Neural progenitor cell (in vitro differentiated cells): Measurements from ENCODE around the gene TBXA2R. TPM values are rescaled to one million over a fixed set of nuclear protein-coding genes. Genes with fewer than 3 reads are reported as not detected.

Experiments
- DNase-seq: peaks from one replicate; pipeline ENCODE4 v3.0.0-alpha.2; 2016; ENCODE audit warnings: low spot score
- H2AFZ ChIP-seq: fragments of 200-600 bp; sonication (generic); replicated peaks from 2 replicates; pipeline ENCODE4 v1.6.1; 2016; ENCODE audit warnings: antibody characterized with exemption
- H3F3A ChIP-seq: fragments of 200-600 bp; sonication (generic); 2 replicates; pipeline ENCODE4 v1.6.1; 2016; ENCODE audit warnings: antibody characterized with exemption, low read depth
- H3K27ac ChIP-seq: fragments of 200-600 bp; sonication (generic); 2 replicates; pipeline ENCODE4 v1.5.1; 2016; ENCODE audit warnings: mild to moderate bottlenecking
- H3K27me3 ChIP-seq: fragments of 200-600 bp; sonication (generic); 2 replicates; pipeline ENCODE4 v1.6.1; 2016; ENCODE audit warnings: mild to moderate bottlenecking, moderate library complexity
- H3K36me3 ChIP-seq: fragments of 200-600 bp; sonication (generic); 2 replicates; pipeline ENCODE4 v1.5.1; 2016
- H3K4me1 ChIP-seq: fragments of 200-600 bp; sonication (generic); 2 replicates; pipeline ENCODE4 v1.6.1; 2016; ENCODE audit warnings: mixed run types
- H3K4me2 ChIP-seq: fragments of 200-600 bp; sonication (generic); 2 replicates; pipeline ENCODE4 v1.6.1; 2016
- H3K4me3 ChIP-seq: fragments of 200-600 bp; sonication (generic); 2 replicates; pipeline ENCODE4 v1.5.1; 2016
- H3K79me2 ChIP-seq: fragments of 200-600 bp; sonication (generic); 2 replicates; pipeline ENCODE4 v1.6.1; 2016; ENCODE audit warnings: low read depth
- H3K9ac ChIP-seq: fragments of 200-600 bp; sonication (generic); 2 replicates; pipeline ENCODE4 v1.6.1; 2016
- H3K9me3 ChIP-seq: fragments of 200-600 bp; sonication (generic); 2 replicates; pipeline ENCODE4 v1.5.1; 2016; ENCODE audit warnings: low read depth
- H4K20me1 ChIP-seq: fragments of 200-600 bp; sonication (generic); 2 replicates; pipeline ENCODE4 v1.6.1; 2016; ENCODE audit warnings: low read depth
- H3K27ac Mint-ChIP-seq: 3 replicates; pipeline ENCODE4 v1.8.0; 2021; ENCODE audit warnings: mixed read lengths
- H3K27me3 Mint-ChIP-seq: 2 replicates; pipeline ENCODE4 v1.8.0; 2022; ENCODE audit warnings: low read depth, mild to moderate bottlenecking, inconsistent platforms, moderate library complexity, mixed read lengths; ENCODE audit not compliant: insufficient read depth
- H3K36me3 Mint-ChIP-seq: 3 replicates; pipeline ENCODE4 v1.8.0; 2021; ENCODE audit warnings: mixed read lengths
- H3K4me1 Mint-ChIP-seq: 3 replicates; pipeline ENCODE4 v1.8.0; 2021; ENCODE audit warnings: mixed read lengths
- H3K4me3 Mint-ChIP-seq: 3 replicates; pipeline ENCODE4 v1.8.0; 2021; ENCODE audit warnings: mild to moderate bottlenecking, moderate library complexity, mixed read lengths
- H3K9me3 Mint-ChIP-seq: 3 replicates; pipeline ENCODE4 v1.8.0; 2020; ENCODE audit warnings: mixed read lengths
- EZH2 ChIP-seq: fragments of 200-600 bp; sonication (generic); IDR thresholded peaks from 2 replicates; pipeline ENCODE4 v1.6.1; 2017; ENCODE audit warnings: antibody characterized with exemption, mild to moderate bottlenecking, moderate library complexity
- EZH2phosphoT487 ChIP-seq: fragments of 200-600 bp; sonication (generic); IDR thresholded peaks from 2 replicates; pipeline ENCODE4 v1.6.1; 2017; ENCODE audit warnings: antibody characterized with exemption
- total RNA-seq: library from RNA; depleted of rRNA; stranded (reverse); fragments of >200 nt; gene quantifications from 2 replicates; pipeline ENCODE4 v1.2.3, GENCODE V29; 2015; ENCODE audit warnings: low replicate concordance
- TF ChIP-seq, protein P1 (sequence below): fragments of 200-600 bp; sonication (generic); IDR thresholded peaks from 2 replicates; pipeline ENCODE4 v1.5.1; 2017; ENCODE audit warnings: antibody characterized with exemption, mild to moderate bottlenecking

The TBXA2R gene
- total RNA-seq, 1 donor from 2014 or later: not detected

DNA sequence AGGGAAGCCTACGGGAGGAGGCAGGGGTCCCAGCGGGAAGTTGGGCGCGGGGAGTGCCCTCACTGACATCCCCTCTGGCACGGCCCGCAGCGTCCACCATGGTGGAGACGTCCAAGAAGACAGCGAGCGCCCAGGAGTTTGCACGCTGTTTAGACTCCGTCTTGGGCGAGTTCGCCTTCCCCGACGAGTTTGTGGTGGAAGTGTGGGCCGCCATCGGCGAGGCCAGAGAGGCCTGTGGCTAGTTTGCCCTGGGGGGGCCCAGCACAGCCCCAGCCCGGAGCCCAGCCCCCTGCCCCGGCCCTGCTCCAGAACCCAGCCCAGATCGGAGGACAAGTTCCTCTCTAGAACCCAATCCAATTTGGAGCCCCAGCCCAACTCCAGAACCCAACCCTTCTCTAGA, 16.7 kb downstream of the TBXA2R start:
- Mint-ChIP-seq H3K27me3 (peaks cover 24% of the 10 kb centered on the region), H3K27ac (no peak overlapping the region), H3K36me3 (no peaks in the 10 kb centered on the region), H3K9me3 (peaks cover 9% of the 10 kb centered on the region), H3K4me3 (peak overlapping the region; percentile 21), H3K4me1 (no peaks in the 10 kb centered on the region)
- Histone ChIP-seq H2AFZ (no peak overlapping the region), H4K20me1 (no peaks in the 10 kb centered on the region), H3K9me3 (no peaks in the 10 kb centered on the region), H3K4me2 (no peak overlapping the region), H3K27ac (no peak overlapping the region), H3K4me1 (no peaks in the 10 kb centered on the region), H3K36me3 (no peaks in the 10 kb centered on the region), H3F3A (peaks cover 12% of the 10 kb centered on the region), H3K4me3 (no peak overlapping the region), H3K27me3 (peaks cover 78% of the 10 kb centered on the region), H3K9ac (no peak overlapping the region), H3K79me2 (no peaks in the 10 kb centered on the region)
- TF ChIP-seq EZH2 (no peak), EZH2phosphoT487 (no peak)
- TF ChIP-seq, protein P1, sequence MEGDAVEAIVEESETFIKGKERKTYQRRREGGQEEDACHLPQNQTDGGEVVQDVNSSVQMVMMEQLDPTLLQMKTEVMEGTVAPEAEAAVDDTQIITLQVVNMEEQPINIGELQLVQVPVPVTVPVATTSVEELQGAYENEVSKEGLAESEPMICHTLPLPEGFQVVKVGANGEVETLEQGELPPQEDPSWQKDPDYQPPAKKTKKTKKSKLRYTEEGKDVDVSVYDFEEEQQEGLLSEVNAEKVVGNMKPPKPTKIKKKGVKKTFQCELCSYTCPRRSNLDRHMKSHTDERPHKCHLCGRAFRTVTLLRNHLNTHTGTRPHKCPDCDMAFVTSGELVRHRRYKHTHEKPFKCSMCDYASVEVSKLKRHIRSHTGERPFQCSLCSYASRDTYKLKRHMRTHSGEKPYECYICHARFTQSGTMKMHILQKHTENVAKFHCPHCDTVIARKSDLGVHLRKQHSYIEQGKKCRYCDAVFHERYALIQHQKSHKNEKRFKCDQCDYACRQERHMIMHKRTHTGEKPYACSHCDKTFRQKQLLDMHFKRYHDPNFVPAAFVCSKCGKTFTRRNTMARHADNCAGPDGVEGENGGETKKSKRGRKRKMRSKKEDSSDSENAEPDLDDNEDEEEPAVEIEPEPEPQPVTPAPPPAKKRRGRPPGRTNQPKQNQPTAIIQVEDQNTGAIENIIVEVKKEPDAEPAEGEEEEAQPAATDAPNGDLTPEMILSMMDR: no peak
- no peak for DNase-seq

DNA sequence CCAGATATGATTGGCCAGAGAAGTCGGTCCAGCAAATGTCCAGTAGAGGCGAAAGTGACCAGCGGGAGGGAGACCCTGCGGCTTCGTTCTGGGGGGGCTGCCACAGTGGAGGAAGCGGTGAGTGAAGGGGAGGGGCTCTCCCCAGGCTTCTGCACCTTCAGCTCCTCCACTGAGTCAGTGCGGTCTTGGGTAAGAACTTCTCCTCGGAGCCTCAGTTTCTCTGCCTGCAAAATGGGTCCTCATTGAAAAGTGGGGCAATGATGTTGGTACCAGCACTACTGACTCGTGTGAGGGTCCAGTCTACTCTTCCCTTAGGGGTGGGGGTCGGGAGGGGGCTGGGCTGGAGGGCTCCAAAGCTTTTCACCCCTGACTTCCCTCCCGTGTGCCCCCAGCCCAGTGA, 17.2 kb downstream of the TBXA2R start:
- no peak overlapping the region for H2AFZ ChIP-seq
- no peaks in the 10 kb centered on the region for H3K79me2 ChIP-seq
- H4K20me1 ChIP-seq: no peaks in the 10 kb centered on the region
- no peaks in the 10 kb centered on the region for H3K4me1 Mint-ChIP-seq
- H3K9me3 Mint-ChIP-seq: peaks cover 9% of the 10 kb centered on the region
- peak overlapping the region; percentile 62 for H3K4me3 Mint-ChIP-seq
- H3K36me3 Mint-ChIP-seq: no peaks in the 10 kb centered on the region
- H3K27me3 ChIP-seq: peaks cover 79% of the 10 kb centered on the region
- H3F3A ChIP-seq: peaks cover 12% of the 10 kb centered on the region
- no peak overlapping the region for H3K4me2 ChIP-seq
- no peak for TF ChIP-seq EZH2
- TF ChIP-seq, protein P1: no peak
- TF ChIP-seq EZH2phosphoT487: no peak
- H3K4me1 ChIP-seq: no peaks in the 10 kb centered on the region
- no peak for DNase-seq
- no peaks in the 10 kb centered on the region for H3K9me3 ChIP-seq
- H3K36me3 ChIP-seq: no peaks in the 10 kb centered on the region
- H3K27me3 Mint-ChIP-seq: peaks cover 24% of the 10 kb centered on the region
- H3K4me3 ChIP-seq: no peak overlapping the region
- H3K27ac Mint-ChIP-seq: no peak overlapping the region
- H3K9ac ChIP-seq: no peak overlapping the region
- no peak overlapping the region for H3K27ac ChIP-seq

DNA sequence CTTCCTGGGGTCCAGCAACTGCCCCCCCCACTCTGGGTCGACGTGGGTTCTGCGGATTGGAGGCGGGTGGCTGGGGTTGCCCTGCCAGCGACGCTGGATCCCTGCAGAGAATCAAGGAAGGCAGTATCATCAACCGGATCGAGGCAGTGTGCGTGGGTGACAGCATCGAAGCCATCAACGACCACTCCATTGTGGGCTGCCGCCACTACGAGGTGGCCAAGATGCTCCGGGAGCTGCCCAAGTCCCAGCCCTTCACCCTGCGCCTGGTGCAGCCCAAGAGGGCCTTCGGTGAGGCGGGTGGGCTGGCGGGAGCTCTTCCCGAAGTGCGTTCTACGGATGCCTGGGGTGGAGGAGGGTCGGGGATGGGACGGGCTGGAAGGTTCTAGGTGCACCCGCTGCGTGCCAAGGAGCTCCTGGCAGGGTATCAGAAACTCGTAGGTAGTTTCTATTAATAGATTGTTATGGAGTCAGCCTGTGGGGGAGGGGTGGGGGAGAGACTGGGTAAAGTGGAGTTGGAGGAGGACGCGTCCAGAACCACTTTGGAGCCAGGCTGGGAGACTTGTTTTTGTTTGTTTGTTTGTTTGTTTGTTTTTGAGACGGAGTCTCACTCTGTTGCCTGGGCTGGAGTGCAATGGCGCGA, 19.8 kb downstream of the TBXA2R start:
- Histone ChIP-seq H3K9ac (no peak overlapping the region), H3K4me3 (no peak overlapping the region), H4K20me1 (no peaks in the 10 kb centered on the region), H3K36me3 (no peaks in the 10 kb centered on the region), H3K9me3 (no peaks in the 10 kb centered on the region), H3K4me1 (no peaks in the 10 kb centered on the region), H3K79me2 (no peaks in the 10 kb centered on the region), H3K27ac (no peak overlapping the region), H2AFZ (no peak overlapping the region), H3F3A (peaks cover 11% of the 10 kb centered on the region), H3K4me2 (no peak overlapping the region), H3K27me3 (peaks cover 79% of the 10 kb centered on the region)
- TF ChIP-seq EZH2 (no peak), EZH2phosphoT487 (no peak)
- TF ChIP-seq, protein P1: no peak
- DNase-seq: no peak
- no peak overlapping the region for H3K4me3 Mint-ChIP-seq
- H3K9me3 Mint-ChIP-seq: peaks cover 9% of the 10 kb centered on the region
- H3K27me3 Mint-ChIP-seq: peaks cover 24% of the 10 kb centered on the region
- H3K36me3 Mint-ChIP-seq: no peaks in the 10 kb centered on the region
- H3K27ac Mint-ChIP-seq: no peak overlapping the region
- no peaks in the 10 kb centered on the region for H3K4me1 Mint-ChIP-seq
